Activated CD4-positive, alpha-beta T cell treated with anti-CD3 and anti-CD28 coated beads, Interleukin-2, amount 10 ng/mL, durations not matched to agents 7 days and 5 days (primary cell): ENCODE measurements around the gene KRTAP10-6. TPM values are rescaled to one million over a fixed set of nuclear protein-coding genes. Genes with fewer than 3 reads are reported as not detected.
"Not testable (repeated sequence)": the region's sequence is repeated elsewhere in the genome, so short reads cannot be mapped to it uniquely, and the experiment has no call there.

Source experiments
- CTCF ChIA-PET: fragments of 350-600 bp; sonication (Branson Sonifier 250); formaldehyde crosslinking; loops from one replicate; lab custom pipeline; 2021; ENCODE audit warnings: antibody characterized with exemption; lab: Charles Lee
- POLR2A ChIA-PET: fragments of 350-600 bp; sonication (Branson Sonifier 250); formaldehyde crosslinking; loops from one replicate; lab custom pipeline; 2021; ENCODE audit warnings: antibody characterized with exemption; lab: Charles Lee
- DNase-seq: peaks from one replicate; pipeline ENCODE4 v3.0.0-alpha.2; 2020
- H3K27ac Mint-ChIP-seq: one replicate; pipeline ENCODE4 v1.8.0; 2021; ENCODE audit warnings: mild to moderate bottlenecking, moderate library complexity, mixed read lengths
- H3K27me3 Mint-ChIP-seq: one replicate; pipeline ENCODE4 v1.8.0; 2021; ENCODE audit warnings: mixed read lengths
- H3K36me3 Mint-ChIP-seq: one replicate; pipeline ENCODE4 v1.8.0; 2021; ENCODE audit warnings: low read depth, mixed read lengths
- H3K4me1 Mint-ChIP-seq: one replicate; pipeline ENCODE4 v1.8.0; 2021; ENCODE audit warnings: mixed read lengths
- H3K4me3 Mint-ChIP-seq: one replicate; pipeline ENCODE4 v1.8.0; 2021; ENCODE audit warnings: mild to moderate bottlenecking, moderate library complexity, mixed read lengths
- H3K9me3 Mint-ChIP-seq: one replicate; pipeline ENCODE4 v1.8.0; 2021; ENCODE audit warnings: mixed read lengths
- total RNA-seq, 2 experiments: library from RNA; stranded (reverse); gene quantifications; one replicate each; pipeline ENCODE4 v1.2.3, GENCODE V29; 2021

KRTAP10-6 gene
- total RNA-seq, 2 experiments from 2014 or later: not detected

GRCh38 chr21:44568261-44568660 lies 24.0 kb downstream of the KRTAP10-6 start:
- CTCF ChIA-PET: no interaction called here
- peaks cover 2% of the 10 kb centered on the region for H3K27me3 Mint-ChIP-seq
- H3K36me3 Mint-ChIP-seq: peaks cover 2% of the 10 kb centered on the region
- no peak overlapping the region for H3K4me3 Mint-ChIP-seq
- peaks cover 12% of the 10 kb centered on the region for H3K9me3 Mint-ChIP-seq
- DNase-seq: no peak
- H3K4me1 Mint-ChIP-seq: peaks cover 14% of the 10 kb centered on the region
- H3K27ac Mint-ChIP-seq: no peak overlapping the region
- POLR2A ChIA-PET: no interaction called here

- POLR2A ChIA-PET: no interaction called here
- no peak for DNase-seq
- peaks cover 2% of the 10 kb centered on the region for H3K36me3 Mint-ChIP-seq
- H3K4me3 Mint-ChIP-seq: no peak overlapping the region
- H3K27me3 Mint-ChIP-seq: peaks cover 2% of the 10 kb centered on the region
- H3K4me1 Mint-ChIP-seq: peaks cover 14% of the 10 kb centered on the region
- peak overlapping the region; percentile 70 for H3K27ac Mint-ChIP-seq
- CTCF ChIA-PET: no interaction called here
- peaks cover 13% of the 10 kb centered on the region for H3K9me3 Mint-ChIP-seq
Measured at GRCh38 chr21:44567481-44568171, 24.7 kb downstream of the KRTAP10-6 start.

DNA sequence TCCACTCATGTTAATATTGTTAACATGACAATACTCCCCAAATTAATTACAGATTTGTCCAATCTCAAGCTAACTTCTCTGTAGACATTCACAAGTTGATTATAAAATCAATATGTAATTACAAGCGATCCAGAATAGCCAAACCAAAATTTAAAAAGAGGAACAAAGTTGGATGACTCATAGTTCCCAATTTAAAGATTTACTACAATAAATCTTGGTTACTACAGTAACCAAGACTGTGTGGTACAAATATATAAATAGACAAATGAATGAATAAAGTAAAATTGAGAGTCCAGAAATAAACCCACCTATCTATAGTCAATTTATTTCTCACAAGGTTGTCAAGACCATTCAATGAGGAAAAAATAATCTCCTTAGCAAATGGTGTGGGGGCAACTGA lies 25.9 kb downstream of the KRTAP10-6 start:
- Mint-ChIP-seq H3K4me3 (no peak overlapping the region), H3K4me1 (peaks cover 14% of the 10 kb centered on the region), H3K27ac (no peak overlapping the region), H3K36me3 (peaks cover 2% of the 10 kb centered on the region), H3K27me3 (peaks cover 4% of the 10 kb centered on the region), H3K9me3 (peaks cover 15% of the 10 kb centered on the region)
- no peak for DNase-seq
- POLR2A ChIA-PET: no interaction called here
- CTCF ChIA-PET: no interaction called here

GRCh38 chr21:44564886-44565598 lies 27.3 kb downstream of the KRTAP10-6 start:
- Mint-ChIP-seq H3K4me3 (peak overlapping the region; percentile 28), H3K9me3 (peaks cover 15% of the 10 kb centered on the region), H3K36me3 (peaks cover 7% of the 10 kb centered on the region), H3K27me3 (peaks cover 12% of the 10 kb centered on the region), H3K27ac (peak overlapping the region; percentile 90), H3K4me1 (peaks cover 14% of the 10 kb centered on the region)
- DNase-seq: no peak
- ChIA-PET CTCF (no interaction called here), POLR2A (no interaction called here)

GRCh38 chr21:44564099-44564498 lies 28.2 kb downstream of the KRTAP10-6 start:
- ChIA-PET CTCF (no interaction called here), POLR2A (no interaction called here)
- peaks cover 12% of the 10 kb centered on the region for H3K27me3 Mint-ChIP-seq

DNA sequence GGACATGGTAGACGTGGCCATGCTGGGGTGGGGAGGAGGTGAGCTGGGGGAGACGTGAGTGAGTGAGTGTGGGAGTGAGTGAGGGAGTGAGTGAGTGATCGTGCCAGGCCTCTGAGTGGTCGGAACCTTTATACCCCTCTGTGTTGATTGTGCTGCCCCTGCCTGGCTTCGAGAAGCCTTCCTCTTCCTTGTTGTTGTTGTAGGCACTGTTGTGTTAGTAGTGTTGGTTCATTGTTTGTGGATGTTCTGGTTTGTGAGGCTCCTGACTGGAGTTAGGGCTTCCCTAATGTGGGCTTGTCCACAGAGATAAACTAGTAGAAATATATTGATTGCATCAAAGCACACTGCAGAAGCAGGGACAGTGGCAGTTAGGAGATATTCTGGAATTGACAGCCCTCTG lies 33.6 kb downstream of the KRTAP10-6 start, which contains the start of gene KRTAP10-3:
Gene KRTAP10-3, minus strand, starts transcription at position 101 of the 400 bp plus-strand sequence. Its CDS starts 80 bp downstream, at position 21.
- Mint-ChIP-seq H3K9me3 (peaks cover 12% of the 10 kb centered on the region), H3K4me1 (no peaks in the 10 kb centered on the region), H3K27me3 (peaks cover 12% of the 10 kb centered on the region), H3K27ac (no peak within 1 kb of the TSS), H3K36me3 (peaks cover 7% of the 10 kb centered on the region), H3K4me3 (no peak within 1 kb of the TSS)
- no peak for DNase-seq
- ChIA-PET POLR2A (no interaction called here), CTCF (no interaction called here)

More at GRCh38 chr21:44564099-44564498, 28.2 kb downstream of the KRTAP10-6 start:
- peaks cover 19% of the 10 kb centered on the region for H3K9me3 Mint-ChIP-seq
- no peak overlapping the region for H3K4me3 Mint-ChIP-seq
- peaks cover 7% of the 10 kb centered on the region for H3K36me3 Mint-ChIP-seq
- no peak for DNase-seq
- peaks cover 14% of the 10 kb centered on the region for H3K4me1 Mint-ChIP-seq
- H3K27ac Mint-ChIP-seq: no peak overlapping the region

- H3K4me3 Mint-ChIP-seq, CTCF ChIA-PET, H3K36me3 Mint-ChIP-seq, POLR2A ChIA-PET, H3K27ac Mint-ChIP-seq, H3K4me1 Mint-ChIP-seq, DNase-seq: not testable (repeated sequence)
- Mint-ChIP-seq H3K9me3 (peaks cover 11% of the 10 kb centered on the region), H3K27me3 (peaks cover 12% of the 10 kb centered on the region)
Measured at GRCh38 chr21:44558329-44558675, 34.0 kb downstream of the KRTAP10-6 start.

DNA sequence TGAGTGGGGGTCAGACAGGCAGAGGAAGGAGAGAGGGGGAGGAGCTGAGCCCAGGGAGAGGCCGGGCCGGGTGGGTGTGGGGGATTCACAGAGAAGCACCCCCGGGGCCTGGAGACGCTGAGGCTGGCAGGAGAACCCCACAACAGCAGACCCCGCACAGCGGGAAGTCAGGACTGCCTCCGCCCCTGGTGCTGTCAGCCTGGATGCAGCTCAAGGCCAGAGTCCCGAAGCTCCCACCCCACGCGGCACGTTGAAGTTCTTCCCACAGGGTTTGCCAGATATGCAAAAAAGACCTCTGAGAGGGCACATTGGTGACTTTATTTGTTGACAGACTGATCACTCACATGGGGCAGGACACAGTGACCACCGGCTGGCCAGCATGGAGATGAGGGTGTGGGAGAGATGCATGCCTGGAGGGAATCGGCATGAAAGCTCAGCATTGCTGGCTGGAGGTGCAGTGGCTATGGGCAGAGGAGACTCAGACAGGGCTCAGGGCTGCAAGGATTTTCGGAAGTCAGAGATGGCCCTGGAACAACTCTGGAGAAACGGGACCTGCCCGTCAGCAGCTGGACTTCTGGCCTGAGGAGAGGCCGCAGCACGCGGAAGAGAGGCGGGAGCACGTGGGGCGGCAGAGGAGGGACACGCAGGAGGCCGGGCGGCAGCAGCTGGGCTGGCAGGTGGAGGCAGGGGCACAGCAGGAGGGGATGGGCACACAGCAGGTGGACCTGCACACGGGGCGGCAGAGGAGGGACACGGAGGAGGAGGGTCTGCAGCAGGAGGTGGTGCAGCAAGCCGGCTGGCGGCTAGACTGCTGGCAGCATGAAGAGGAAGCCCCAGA lies 34.6 kb downstream of the KRTAP10-6 start:
- peaks cover 5% of the 10 kb centered on the region for H3K36me3 Mint-ChIP-seq
- H3K27me3 Mint-ChIP-seq: peaks cover 12% of the 10 kb centered on the region
- H3K4me3 Mint-ChIP-seq: no peak overlapping the region
- no peak for DNase-seq
- no peaks in the 10 kb centered on the region for H3K4me1 Mint-ChIP-seq
- H3K27ac Mint-ChIP-seq: no peak overlapping the region
- CTCF ChIA-PET: interaction anchor here (1.2 kb wide), 1 partner anchor 173 kb away, joined by 3 read pairs; no protein-coding TSS in a partner anchor
- POLR2A ChIA-PET: no interaction called here
- H3K9me3 Mint-ChIP-seq: peaks cover 11% of the 10 kb centered on the region

GRCh38 chr21:44556879-44557278 lies 35.4 kb downstream of the KRTAP10-6 start:
- no peak for DNase-seq
- POLR2A ChIA-PET: no interaction called here

GRCh38 chr21:44555200-44555875 lies 37.0 kb downstream of the KRTAP10-6 start:
- Mint-ChIP-seq H3K27ac (no peak overlapping the region), H3K36me3 (peaks cover 1% of the 10 kb centered on the region), H3K4me1 (no peaks in the 10 kb centered on the region), H3K4me3 (no peak overlapping the region), H3K9me3 (peaks cover 4% of the 10 kb centered on the region), H3K27me3 (peaks cover 3% of the 10 kb centered on the region)
- ChIA-PET CTCF (no interaction called here), POLR2A (no interaction called here)
- DNase-seq: no peak

More at GRCh38 chr21:44556879-44557278, 35.4 kb downstream of the KRTAP10-6 start:
- CTCF ChIA-PET: interaction anchor here (0.7 to 1.2 kb wide), 2 partner anchors 174 to 541 kb away, joined by 3 read pairs; no protein-coding TSS in a partner anchor
- Mint-ChIP-seq H3K4me3 (no peak overlapping the region), H3K36me3 (peaks cover 5% of the 10 kb centered on the region), H3K9me3 (peaks cover 7% of the 10 kb centered on the region), H3K27me3 (peaks cover 10% of the 10 kb centered on the region), H3K27ac (no peak overlapping the region), H3K4me1 (no peaks in the 10 kb centered on the region)

GRCh38 chr21:44552681-44553080 lies 39.6 kb downstream of the KRTAP10-6 start:
- H3K27ac Mint-ChIP-seq: no peak overlapping the region
- no peaks in the 10 kb centered on the region for H3K27me3 Mint-ChIP-seq
- no peak overlapping the region for H3K4me3 Mint-ChIP-seq
- H3K9me3 Mint-ChIP-seq: peaks cover 4% of the 10 kb centered on the region
- DNase-seq: no peak
- ChIA-PET POLR2A (no interaction called here), CTCF (no interaction called here)
- H3K4me1 Mint-ChIP-seq: peaks cover 6% of the 10 kb centered on the region
- H3K36me3 Mint-ChIP-seq: peaks cover 5% of the 10 kb centered on the region

DNA sequence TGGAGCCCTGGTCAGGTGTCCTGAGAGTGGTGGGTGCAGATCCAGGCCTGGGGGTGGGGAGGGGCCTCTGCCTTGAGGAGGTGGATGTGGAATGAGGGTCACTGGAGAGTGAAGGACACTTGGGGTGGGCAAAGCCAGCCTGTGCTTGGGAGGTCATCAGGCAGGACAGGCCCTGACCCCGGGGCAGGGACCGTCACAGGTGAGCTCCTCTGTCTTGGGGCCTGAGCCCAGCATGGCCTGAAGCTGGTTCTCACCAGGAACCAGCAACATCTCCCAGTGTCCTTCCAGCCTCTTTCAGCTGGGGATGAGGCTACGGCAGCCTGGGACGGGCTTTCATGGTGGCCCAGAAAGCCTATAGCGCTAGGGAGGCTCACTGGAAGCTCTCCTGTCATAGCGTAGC lies 40.2 kb downstream of the KRTAP10-6 start:
- Mint-ChIP-seq H3K36me3 (peaks cover 10% of the 10 kb centered on the region), H3K27ac (no peak overlapping the region), H3K4me1 (peaks cover 11% of the 10 kb centered on the region), H3K9me3 (peaks cover 10% of the 10 kb centered on the region), H3K27me3 (no peaks in the 10 kb centered on the region), H3K4me3 (no peak overlapping the region)
- ChIA-PET POLR2A (no interaction called here), CTCF (interaction anchor here (1.2 kb wide), 1 partner anchor 11 kb away, joined by 3 read pairs; no protein-coding TSS in a partner anchor)
- DNase-seq: no peak
